Erythroblast (primary cell): ENCODE measurements around the gene RTKN2.

Experiments used
- DNase-seq, 2 experiments: peaks; one replicate each; lab custom pipeline; 2025; lab: John Stamatoyannopoulos, UW
- GATA1 ChIP-seq: IDR thresholded peaks from 2 replicates; pipeline ENCODE4 v1.6.1; 2011; ENCODE audit warnings: low read depth, mild to moderate bottlenecking, control low read depth, low read length, moderate library complexity
- POLR2A ChIP-seq: IDR thresholded peaks from 2 replicates; pipeline ENCODE4 v1.6.1; 2011; ENCODE audit warnings: mild to moderate bottlenecking, low read length

Gene RTKN2

GRCh38 chr10:62166331-62167131 lies 102.1 kb downstream of the RTKN2 start:
- no peak for DNase-seq
- TF ChIP-seq POLR2A (no peak), GATA1 (no peak)

GRCh38 chr10:62165803-62166202 lies 102.8 kb downstream of the RTKN2 start:
- no peak for DNase-seq
- no peak for TF ChIP-seq GATA1

- DNase-seq = no peak
- no peak for TF ChIP-seq GATA1
- no peak for TF ChIP-seq POLR2A
Measured at GRCh38 chr10:62163024-62163423, 105.6 kb downstream of the RTKN2 start.

DNA sequence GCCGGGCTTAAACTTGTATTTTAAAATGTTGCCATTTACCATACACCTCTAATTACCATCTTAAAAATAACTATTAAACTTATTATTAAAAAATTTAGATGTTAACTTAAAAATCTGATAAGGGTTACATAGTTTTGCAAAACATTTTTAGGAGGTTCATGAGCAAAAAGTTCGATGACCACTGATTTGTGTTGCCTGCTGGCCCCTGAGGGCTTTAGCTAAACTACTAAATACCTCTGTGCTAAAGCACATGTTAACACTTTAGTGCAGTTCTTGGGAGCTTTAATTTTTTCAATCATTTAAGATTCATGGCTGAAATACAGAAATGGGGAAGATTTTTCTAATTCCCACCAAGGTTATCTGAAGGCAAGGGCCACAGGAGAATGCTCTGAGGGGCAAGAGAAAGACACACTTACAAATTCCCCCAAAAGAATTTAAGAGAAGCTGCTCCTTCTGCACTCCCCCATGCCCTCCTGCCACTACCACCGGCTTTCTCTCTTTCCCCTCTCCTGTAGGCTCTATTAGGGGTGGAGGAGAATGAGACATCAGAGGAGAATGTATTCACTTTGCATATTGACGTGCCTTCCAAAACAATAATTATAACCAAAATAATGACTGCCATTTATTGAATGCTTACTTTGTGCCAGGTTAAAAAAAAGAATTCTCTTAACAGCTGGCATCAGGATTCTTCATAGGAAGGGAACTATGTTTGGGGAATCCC lies 106.2 kb downstream of the RTKN2 start:
- DNase-seq = no peak
- TF ChIP-seq GATA1 (no peak), POLR2A (no peak)

DNA sequence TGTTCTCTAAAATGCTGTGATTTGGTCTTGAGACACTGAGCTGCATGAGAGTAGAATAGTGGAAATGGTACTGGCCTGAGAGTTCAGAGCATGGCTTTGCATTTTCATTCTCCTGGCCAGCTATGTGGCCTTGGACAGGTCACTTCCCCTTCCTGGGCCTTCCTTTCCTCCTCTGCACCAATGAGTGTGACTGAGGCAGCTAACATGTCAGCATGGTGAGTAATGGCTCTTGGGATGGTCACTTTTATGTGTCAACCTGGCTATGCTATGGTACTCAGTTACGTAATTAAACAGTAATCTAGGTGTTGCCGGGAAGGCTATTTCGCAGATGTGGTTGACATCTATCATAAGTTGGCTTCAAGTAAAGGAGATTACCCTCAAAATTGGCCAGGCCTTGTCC lies 109.3 kb downstream of the RTKN2 start:
- TF ChIP-seq GATA1 (no peak), POLR2A (no peak)
- no peak for DNase-seq

DNA sequence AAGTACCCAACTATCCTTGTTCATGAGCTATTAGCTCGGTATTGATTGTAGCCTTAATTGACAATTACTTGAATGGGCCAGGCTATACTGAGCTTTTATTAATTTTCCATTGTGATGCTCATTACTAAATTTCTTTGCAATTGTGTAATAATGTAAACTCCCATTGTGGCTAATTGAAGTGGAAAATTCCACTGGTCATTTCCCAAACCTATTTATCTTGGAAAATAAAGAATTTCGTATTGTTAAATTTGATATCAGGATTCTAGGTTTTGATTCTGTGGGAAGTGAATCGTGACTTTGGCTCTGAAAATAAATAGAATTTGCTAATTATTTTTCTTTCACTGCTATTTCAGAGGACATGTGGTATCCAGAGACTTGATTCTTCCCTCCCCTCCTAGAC lies 111.0 kb downstream of the RTKN2 start:
- DNase-seq = no peak
- TF ChIP-seq POLR2A = no peak
- TF ChIP-seq GATA1 = no peak

- no peak for TF ChIP-seq POLR2A
- TF ChIP-seq GATA1 = no peak
- DNase-seq = no peak
Measured at GRCh38 chr10:62155054-62155680, 113.5 kb downstream of the RTKN2 start.

- DNase-seq = no peak
- no peak for TF ChIP-seq POLR2A
Measured at GRCh38 chr10:62154231-62154630, 114.4 kb downstream of the RTKN2 start.

DNA sequence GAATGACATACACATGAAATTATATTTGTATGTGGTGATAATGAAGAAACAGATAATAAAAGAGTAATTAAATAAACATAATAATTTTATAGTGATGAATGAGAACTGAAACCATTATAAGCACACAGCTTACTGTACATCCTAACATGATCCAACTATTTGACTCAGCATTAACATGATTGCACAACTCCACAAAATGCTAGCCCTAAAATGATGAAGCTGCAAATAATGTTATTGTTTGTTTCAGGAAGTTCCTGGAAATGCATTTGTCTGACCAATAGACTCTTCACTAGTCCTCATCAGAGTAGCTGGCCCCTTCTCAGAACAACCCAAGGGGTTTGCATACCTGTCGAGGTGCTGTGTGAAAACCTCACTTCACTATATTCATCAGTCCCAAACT lies 115.5 kb downstream of the RTKN2 start:
- TF ChIP-seq GATA1 = no peak
- TF ChIP-seq POLR2A = no peak
- no peak for DNase-seq

DNA sequence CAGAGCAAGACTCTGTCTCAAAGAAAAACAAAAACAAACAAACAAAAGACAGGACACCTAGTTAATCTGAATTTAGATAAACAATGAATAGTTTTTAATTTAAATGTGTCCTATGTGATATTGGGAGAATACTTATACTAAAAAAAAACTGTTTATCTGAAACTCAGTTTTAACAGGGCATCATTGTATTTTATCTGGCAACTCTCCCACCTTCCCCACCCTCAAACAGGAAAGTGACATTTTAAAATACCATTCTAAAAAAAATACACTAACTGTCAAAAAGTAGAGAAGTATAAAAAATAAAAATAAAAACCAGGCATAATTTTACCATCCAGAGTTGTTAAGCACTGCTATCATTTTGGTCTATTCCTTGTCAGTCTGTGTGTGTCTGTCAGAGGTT lies 119.0 kb downstream of the RTKN2 start:
- no peak for DNase-seq
- TF ChIP-seq GATA1 (no peak), POLR2A (no peak)

DNA sequence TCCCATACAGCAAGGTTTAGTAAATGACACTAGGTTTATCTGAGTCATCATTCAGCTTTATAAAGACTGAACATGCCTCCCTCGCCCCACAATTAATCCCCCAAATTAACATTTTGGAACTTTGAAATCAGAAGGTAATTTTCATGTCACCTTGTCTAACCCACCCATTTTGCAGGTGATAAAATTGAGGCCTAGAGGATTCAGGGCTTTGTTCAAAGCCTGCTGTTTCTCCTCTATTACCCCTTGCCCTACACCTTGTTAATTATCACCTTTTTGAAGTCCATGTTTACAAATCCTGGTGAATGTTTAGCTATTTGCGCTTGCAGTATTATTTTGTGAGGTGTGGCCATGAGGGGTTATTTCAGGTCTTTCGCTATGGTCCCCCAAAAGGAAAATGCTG lies 120.5 kb downstream of the RTKN2 start:
- TF ChIP-seq GATA1 (no peak), POLR2A (no peak)
- no peak for DNase-seq

DNA sequence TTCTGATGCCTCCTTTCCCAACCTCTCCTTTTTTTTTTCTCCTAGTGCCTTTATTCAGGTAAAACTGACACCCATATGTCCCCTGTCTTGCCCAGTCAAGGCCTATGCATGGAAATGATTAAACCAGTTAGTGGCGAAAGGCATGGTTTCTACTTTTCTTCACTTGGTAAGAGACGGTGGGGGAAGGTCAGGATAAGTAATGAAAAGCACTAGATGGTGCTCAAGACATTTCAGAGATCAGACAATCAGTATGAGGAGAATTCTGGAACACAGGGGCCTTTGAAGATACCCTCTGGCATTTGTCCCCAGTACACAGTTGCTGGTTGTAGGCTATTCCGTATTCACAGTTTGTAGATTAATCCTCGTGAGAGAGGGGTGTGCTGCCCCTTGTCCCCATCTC lies 121.2 kb downstream of the RTKN2 start:
- no peak for TF ChIP-seq GATA1
- no peak for TF ChIP-seq POLR2A
- DNase-seq = no peak

- no peak for DNase-seq
- TF ChIP-seq GATA1 = no peak
- TF ChIP-seq POLR2A = no peak
Measured at GRCh38 chr10:62136931-62137330, 131.7 kb downstream of the RTKN2 start.

DNA sequence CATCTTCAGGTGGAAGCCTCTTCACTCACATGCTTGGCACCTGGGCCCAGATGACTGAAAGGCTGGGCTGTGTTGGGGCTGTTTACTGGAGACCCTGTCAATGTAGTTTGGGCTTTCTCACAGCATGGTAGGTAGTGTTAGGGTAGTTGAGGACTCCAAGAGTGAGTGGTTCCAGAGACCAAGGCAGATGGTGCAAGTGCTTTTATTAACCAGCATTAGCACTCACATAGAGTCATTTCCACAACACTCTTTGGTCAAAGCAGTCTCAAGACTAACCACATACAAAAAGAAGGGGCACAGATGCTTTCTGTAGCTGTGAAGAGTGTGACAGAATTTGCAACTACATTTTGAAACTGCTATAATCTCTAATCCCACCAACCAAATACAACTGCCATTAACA lies 135.0 kb downstream of the RTKN2 start:
- no peak for DNase-seq
- TF ChIP-seq POLR2A = no peak
- TF ChIP-seq GATA1 = no peak
